PC-3 (cell line): ENCODE results near the gene ZNF71. TPM values are rescaled to one million over a fixed set of nuclear protein-coding genes. Genes with fewer than 3 reads are reported as not detected.

Source experiments
- ATAC-seq: fragments of 200-7000 bp; cut with Tn5 transposase; 2 replicates; pipeline ENCODE4 v1.9.1; 2020; ENCODE audit warnings: mild to moderate bottlenecking, moderate library complexity
- BruUV-seq: library from RNA; stranded (reverse); fragments of 400-500 nt; replicated peaks from 2 replicates; lab custom pipeline; 2021; lab: Mats Ljungman, UMichigan
- CTCF ChIA-PET: fragments of 300-600 bp; sonication (Branson Sonifier 250); formaldehyde crosslinking; loops from one replicate; lab custom pipeline; 2022; ENCODE audit warnings: antibody characterized with exemption; lab: Charles Lee
- POLR2A ChIA-PET: fragments of 300-600 bp; sonication (Branson Sonifier 250); formaldehyde crosslinking; loops from one replicate; lab custom pipeline; 2022; ENCODE audit warnings: antibody characterized with exemption; ENCODE audit not compliant: unreplicated experiment; lab: Charles Lee
- DNase-seq: peaks from one replicate; pipeline ENCODE4 v3.0.0-alpha.2; 2015
- H2AFZ ChIP-seq: fragments of 300-600 bp; sonication (generic); 2 replicates; pipeline ENCODE4 v1.6.0; 2016; ENCODE audit warnings: antibody characterized with exemption, low read length
- H3F3A ChIP-seq: fragments of 300-600 bp; sonication (generic); one replicate; pipeline ENCODE4 v1.6.0; 2017; ENCODE audit warnings: antibody characterized with exemption, low read length, control low read depth, mild to moderate bottlenecking; ENCODE audit not compliant: unreplicated experiment
- H3K27ac ChIP-seq: fragments of 300-600 bp; sonication (generic); 2 replicates; pipeline ENCODE4 v1.5.1; 2016; ENCODE audit warnings: mild to moderate bottlenecking, low read length
- H3K27me3 ChIP-seq: fragments of 300-600 bp; sonication (generic); 2 replicates; pipeline ENCODE4 v1.6.1; 2016; ENCODE audit warnings: low read length, mixed read lengths
- H3K36me3 ChIP-seq: fragments of 300-600 bp; sonication (generic); 2 replicates; pipeline ENCODE4 v1.6.1; 2016; ENCODE audit warnings: low read depth, mixed run types, low read length, mixed read lengths
- H3K4me1 ChIP-seq: fragments of 300-600 bp; sonication (generic); 2 replicates; pipeline ENCODE4 v1.5.1; 2016; ENCODE audit warnings: low read length; ENCODE audit not compliant: insufficient read depth
- H3K4me2 ChIP-seq: fragments of 300-600 bp; sonication (generic); 2 replicates; pipeline ENCODE4 v1.6.0; 2016; ENCODE audit warnings: low read length
- H3K4me3 ChIP-seq: fragments of 300-600 bp; sonication (generic); 2 replicates; pipeline ENCODE4 v1.5.1; 2016; ENCODE audit warnings: mild to moderate bottlenecking, low read length, mixed read lengths
- H3K79me2 ChIP-seq: fragments of 300-600 bp; sonication (generic); 2 replicates; pipeline ENCODE4 v1.6.1; 2017; ENCODE audit warnings: low read length, mixed read lengths
- H3K9ac ChIP-seq: fragments of 300-600 bp; sonication (generic); 2 replicates; pipeline ENCODE4 v1.6.0; 2016; ENCODE audit warnings: mild to moderate bottlenecking, low read length
- H3K9me2 ChIP-seq: fragments of 300-600 bp; sonication (generic); replicated peaks from 2 replicates; pipeline ENCODE4 v1.6.1; 2016; ENCODE audit warnings: mixed run types, low read length, mixed read lengths
- H3K9me3 ChIP-seq: fragments of 300-600 bp; sonication (generic); 2 replicates; pipeline ENCODE4 v1.6.1; 2016; ENCODE audit warnings: low read length, mixed read lengths
- H4K20me1 ChIP-seq: fragments of 300-600 bp; sonication (generic); 2 replicates; pipeline ENCODE4 v1.6.1; 2016; ENCODE audit warnings: low read length, mixed read lengths
- EZH2 ChIP-seq: fragments of 300-600 bp; sonication (generic); IDR thresholded peaks from one replicate; pipeline ENCODE4 v1.6.1; 2017; ENCODE audit warnings: antibody characterized with exemption, mild to moderate bottlenecking, low read length; ENCODE audit not compliant: unreplicated experiment
- EZH2phosphoT487 ChIP-seq: fragments of 300-600 bp; sonication (generic); IDR thresholded peaks from 2 replicates; pipeline ENCODE4 v1.6.1; 2018; ENCODE audit warnings: mild to moderate bottlenecking, antibody characterized with exemption, low read length, borderline replicate concordance
- intact Hi-C: fragments of 100-400 bp; cut with micrococcal nuclease; formaldehyde crosslinking; loops from 2 replicates; pipeline ENCODE4 v1.9.0; 2023
- total RNA-seq: library from RNA; depleted of rRNA; stranded (reverse); fragments of >200 nt; gene quantifications from 2 replicates; pipeline ENCODE4 v1.2.3, GENCODE V29; 2014
- TF ChIP-seq, protein P1 (sequence below): fragments of 300-600 bp; sonication (generic); conservative IDR thresholded peaks from 2 replicates; pipeline ENCODE4 v1.5.1; 2017; ENCODE audit warnings: antibody characterized with exemption, low read depth, mild to moderate bottlenecking, low read length

The ZNF71 gene
- total RNA-seq, 1 experiment from 2014 or later: 14.2 TPM

GRCh38 chr19:56663931-56664500, 68.9 kb downstream of the ZNF71 start:
- no peak overlapping the region for H3K4me3 ChIP-seq
- H3K79me2 ChIP-seq: no peaks in the 10 kb centered on the region
- no peak overlapping the region for H3K4me2 ChIP-seq
- POLR2A ChIA-PET: no interaction called here
- no peak for DNase-seq
- CTCF ChIA-PET: no interaction called here
- H3K4me1 ChIP-seq: no peaks in the 10 kb centered on the region
- TF ChIP-seq, protein P1, sequence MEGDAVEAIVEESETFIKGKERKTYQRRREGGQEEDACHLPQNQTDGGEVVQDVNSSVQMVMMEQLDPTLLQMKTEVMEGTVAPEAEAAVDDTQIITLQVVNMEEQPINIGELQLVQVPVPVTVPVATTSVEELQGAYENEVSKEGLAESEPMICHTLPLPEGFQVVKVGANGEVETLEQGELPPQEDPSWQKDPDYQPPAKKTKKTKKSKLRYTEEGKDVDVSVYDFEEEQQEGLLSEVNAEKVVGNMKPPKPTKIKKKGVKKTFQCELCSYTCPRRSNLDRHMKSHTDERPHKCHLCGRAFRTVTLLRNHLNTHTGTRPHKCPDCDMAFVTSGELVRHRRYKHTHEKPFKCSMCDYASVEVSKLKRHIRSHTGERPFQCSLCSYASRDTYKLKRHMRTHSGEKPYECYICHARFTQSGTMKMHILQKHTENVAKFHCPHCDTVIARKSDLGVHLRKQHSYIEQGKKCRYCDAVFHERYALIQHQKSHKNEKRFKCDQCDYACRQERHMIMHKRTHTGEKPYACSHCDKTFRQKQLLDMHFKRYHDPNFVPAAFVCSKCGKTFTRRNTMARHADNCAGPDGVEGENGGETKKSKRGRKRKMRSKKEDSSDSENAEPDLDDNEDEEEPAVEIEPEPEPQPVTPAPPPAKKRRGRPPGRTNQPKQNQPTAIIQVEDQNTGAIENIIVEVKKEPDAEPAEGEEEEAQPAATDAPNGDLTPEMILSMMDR: no peak
- TF ChIP-seq EZH2phosphoT487 (no peak), EZH2 (no peak)
- H3K36me3 ChIP-seq: no peaks in the 10 kb centered on the region
- H3K9ac ChIP-seq: no peak overlapping the region
- H3F3A ChIP-seq: no peaks in the 10 kb centered on the region
- intact Hi-C loops: no loop called here
- no peaks in the 10 kb centered on the region for H3K9me2 ChIP-seq
- H3K27ac ChIP-seq: no peak overlapping the region
- no peaks in the 10 kb centered on the region for H3K27me3 ChIP-seq
- H4K20me1 ChIP-seq: no peaks in the 10 kb centered on the region
- BruUV-seq: no TSS peak
- no peak overlapping the region for H2AFZ ChIP-seq
- no peak for ATAC-seq
- peaks cover 50% of the 10 kb centered on the region for H3K9me3 ChIP-seq

GRCh38 chr19:56664511-56664910, 69.4 kb downstream of the ZNF71 start:
- intact Hi-C loops: no loop called here
- DNase-seq: no peak
- POLR2A ChIA-PET: no interaction called here
- Histone ChIP-seq H2AFZ (no peak overlapping the region), H3K9me3 (peaks cover 46% of the 10 kb centered on the region), H3K27me3 (no peaks in the 10 kb centered on the region), H3K9me2 (no peaks in the 10 kb centered on the region), H3K4me2 (no peak overlapping the region), H3K36me3 (no peaks in the 10 kb centered on the region), H3K4me3 (no peak overlapping the region), H3K79me2 (no peaks in the 10 kb centered on the region), H3F3A (no peaks in the 10 kb centered on the region), H3K27ac (no peak overlapping the region), H4K20me1 (no peaks in the 10 kb centered on the region), H3K9ac (no peak overlapping the region), H3K4me1 (no peaks in the 10 kb centered on the region)
- no peak for TF ChIP-seq EZH2
- TF ChIP-seq, protein P1: no peak
- no TSS peak for BruUV-seq
- ATAC-seq: no peak
- CTCF ChIA-PET: no interaction called here

DNA sequence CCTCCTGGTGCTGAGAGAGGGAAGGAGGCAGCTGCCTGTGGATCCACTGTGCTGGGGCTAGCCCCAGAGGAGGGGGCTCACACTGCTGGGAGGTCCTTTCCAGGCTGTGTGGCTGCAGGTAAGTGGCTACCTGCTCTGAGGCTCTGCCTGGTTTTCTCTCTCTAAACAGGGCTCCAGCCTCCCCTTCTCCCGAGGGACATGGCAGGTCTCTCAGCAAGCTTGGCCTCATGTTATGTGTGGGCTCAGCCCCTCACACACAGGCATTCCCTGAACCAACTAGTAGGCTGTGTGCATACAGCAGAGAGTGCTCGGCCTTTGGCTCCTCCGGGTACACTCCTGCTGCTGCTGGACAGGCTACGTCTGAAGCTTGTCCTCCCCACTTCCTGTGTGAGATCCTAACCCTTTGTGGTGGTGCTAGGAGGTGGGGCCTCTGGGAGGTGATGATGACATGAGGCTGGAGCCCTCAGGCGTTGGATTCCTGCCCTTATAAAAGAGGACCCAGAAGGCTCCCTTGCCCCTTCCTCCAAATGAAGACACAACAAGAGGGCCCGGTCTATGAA, 72.3 kb downstream of the ZNF71 start:
- no peak overlapping the region for H3K9ac ChIP-seq
- no peaks in the 10 kb centered on the region for H3K9me2 ChIP-seq
- H3K27ac ChIP-seq: no peak overlapping the region
- no peak overlapping the region for H2AFZ ChIP-seq
- no peaks in the 10 kb centered on the region for H4K20me1 ChIP-seq
- no peaks in the 10 kb centered on the region for H3K27me3 ChIP-seq
- no peaks in the 10 kb centered on the region for H3F3A ChIP-seq
- H3K9me3 ChIP-seq: peaks cover 44% of the 10 kb centered on the region
- TF ChIP-seq, protein P1: no peak
- TF ChIP-seq EZH2 (no peak), EZH2phosphoT487 (no peak)
- no peaks in the 10 kb centered on the region for H3K4me1 ChIP-seq
- no peak overlapping the region for H3K4me3 ChIP-seq
- no peak overlapping the region for H3K4me2 ChIP-seq
- H3K79me2 ChIP-seq: no peaks in the 10 kb centered on the region
- intact Hi-C loops: no loop called here
- ChIA-PET POLR2A (no interaction called here), CTCF (no interaction called here)
- DNase-seq (no peak), ATAC-seq (no peak)
- H3K36me3 ChIP-seq: no peaks in the 10 kb centered on the region
- no TSS peak for BruUV-seq
